PC-9 (cell line): ENCODE data around the gene CCNL2. TPM values are rescaled to one million over a fixed set of nuclear protein-coding genes. Genes with fewer than 3 reads are reported as not detected.

Experiments used
- BruUV-seq: library from RNA; stranded (reverse); fragments of 400-500 nt; replicated peaks from 2 replicates; lab custom pipeline; 2021; lab: Mats Ljungman, UMichigan
- CTCF ChIA-PET: fragments of 300-600 bp; sonication (Branson Sonifier 250); formaldehyde crosslinking; loops from one replicate; lab custom pipeline; 2022; ENCODE audit warnings: antibody characterized with exemption; lab: Charles Lee
- POLR2A ChIA-PET: fragments of 300-600 bp; sonication (Branson Sonifier 250); formaldehyde crosslinking; loops from one replicate; lab custom pipeline; 2022; ENCODE audit warnings: antibody characterized with exemption; ENCODE audit not compliant: unreplicated experiment; lab: Charles Lee
- DNase-seq, 2 experiments: peaks; one replicate each; pipeline versions ENCODE4 v3.0.0 to v3.0.0-alpha.2; 2015 to 2022; ENCODE audit warnings: mixed read lengths in 1 of 2
- H2AFZ ChIP-seq: fragments of 200-600 bp; sonication (generic); 2 replicates; pipeline ENCODE4 v1.8.1; 2017; ENCODE audit warnings: antibody characterized with exemption
- H3F3A ChIP-seq: fragments of 200-600 bp; sonication (generic); 2 replicates; pipeline ENCODE4 v1.8.1; 2017; ENCODE audit warnings: antibody characterized with exemption, mild to moderate bottlenecking, low read depth; ENCODE audit not compliant: insufficient read depth
- H3K27ac ChIP-seq: fragments of 200-600 bp; sonication (generic); 2 replicates; pipeline ENCODE4 v1.6.1; 2016; ENCODE audit warnings: mixed run types
- H3K27me3 ChIP-seq: fragments of 200-600 bp; sonication (generic); 2 replicates; pipeline ENCODE4 v1.6.1; 2016; ENCODE audit warnings: low read depth, mixed run types; ENCODE audit not compliant: insufficient read depth
- H3K36me3 ChIP-seq: fragments of 200-600 bp; sonication (generic); 2 replicates; pipeline ENCODE4 v1.6.1; 2016; ENCODE audit warnings: low read depth, mixed run types
- H3K4me1 ChIP-seq: fragments of 200-600 bp; sonication (generic); replicated peaks from 2 replicates; pipeline ENCODE4 v1.6.1; 2016; ENCODE audit warnings: mixed run types; ENCODE audit not compliant: insufficient read depth
- H3K4me2 ChIP-seq: fragments of 200-600 bp; sonication (generic); 2 replicates; pipeline ENCODE4 v1.6.1; 2017; ENCODE audit warnings: mixed run types
- H3K4me3 ChIP-seq: fragments of 200-600 bp; sonication (generic); 2 replicates; pipeline ENCODE4 v1.6.1; 2016; ENCODE audit warnings: mixed run types
- H3K79me2 ChIP-seq: fragments of 200-600 bp; sonication (generic); 2 replicates; pipeline ENCODE4 v1.6.1; 2017; ENCODE audit warnings: low read depth, mixed run types
- H3K9me2 ChIP-seq: fragments of 200-600 bp; sonication (generic); 2 replicates; pipeline ENCODE4 v1.8.1; 2017; ENCODE audit warnings: mild to moderate bottlenecking; ENCODE audit not compliant: insufficient read depth
- H3K9me3 ChIP-seq: fragments of 200-600 bp; sonication (generic); 2 replicates; pipeline ENCODE4 v1.8.1; 2016; ENCODE audit warnings: low read depth; ENCODE audit not compliant: insufficient read depth
- H4K20me1 ChIP-seq: fragments of 200-600 bp; sonication (generic); 2 replicates; pipeline ENCODE4 v1.8.1; 2017; ENCODE audit not compliant: insufficient read depth
- CTCF ChIP-seq: fragments of 200-600 bp; sonication (generic); conservative IDR thresholded peaks from 2 replicates; pipeline ENCODE4 v1.6.1; 2017; ENCODE audit warnings: mixed run types, antibody characterized with exemption, mild to moderate bottlenecking, moderate library complexity
- EZH2 ChIP-seq: fragments of 200-600 bp; sonication (generic); IDR thresholded peaks from 2 replicates; pipeline ENCODE4 v1.8.0; 2017; ENCODE audit warnings: antibody characterized with exemption, low read depth
- intact Hi-C: fragments of 100-400 bp; cut with micrococcal nuclease; formaldehyde crosslinking; loops from one replicate; pipeline ENCODE4 v1.10.0; 2022; ENCODE audit not compliant: unreplicated experiment
- total RNA-seq: library from RNA; stranded (reverse); gene quantifications from 2 replicates; pipeline ENCODE4 v1.2.3, GENCODE V29; 2021

The CCNL2 gene
- total RNA-seq, 1 experiment from 2014 or later: 162 TPM

- TF ChIP-seq CTCF (no peak), EZH2 (no peak)
- ChIA-PET CTCF (no interaction called here), POLR2A (interaction anchor here (0.6 kb wide), 1 partner anchor 15 kb away, joined by 4 read pairs; no protein-coding TSS in a partner anchor)
- H3K9me2 ChIP-seq: no peaks in the 10 kb centered on the region
- intact Hi-C loops: loop anchor here (10.0 kb wide), 1 partner anchor 91 kb away; the partner anchor contains the start of gene DVL1
- no peaks in the 10 kb centered on the region for H3K27me3 ChIP-seq
- H3K79me2 ChIP-seq: peaks cover 5% of the 10 kb centered on the region; the same call in 1 of the 2 replicates
- no peak within 1 kb of the TSS for H2AFZ ChIP-seq
- no peaks in the 10 kb centered on the region for H4K20me1 ChIP-seq
- peak within 1 kb of the TSS; percentile 69 for H3K4me3 ChIP-seq
- no peak within 1 kb of the TSS for H3K27ac ChIP-seq
- H3K36me3 ChIP-seq: no peaks in the 10 kb centered on the region
- BruUV-seq: no TSS peak
- H3F3A ChIP-seq: peaks cover 28% of the 10 kb centered on the region; the same call in 1 of the 2 replicates
- DNase-seq: peak in 1 of 2 experiments; percentile 78
- H3K4me1 ChIP-seq: peaks cover 57% of the 10 kb centered on the region
- H3K9me3 ChIP-seq: no peaks in the 10 kb centered on the region
- H3K4me2 ChIP-seq: peak within 1 kb of the TSS; percentile 85
Observed at GRCh38 chr1:1435106-1435903, 36.2 kb upstream of the CCNL2 start, which contains the start of gene VWA1. Gene VWA1, plus strand, starts transcription at chr1:1435690. Its CDS starts 59 bp downstream, at chr1:1435749.

GRCh38 chr1:1434824-1435105 is 35.6 kb upstream of the CCNL2 start:
- intact Hi-C loops: loop anchor here (10.0 kb wide), 1 partner anchor 90 kb away; the partner anchor contains the start of gene DVL1
- no peak for TF ChIP-seq EZH2
- TF ChIP-seq CTCF: no peak
- Histone ChIP-seq H4K20me1 (no peaks in the 10 kb centered on the region), H2AFZ (no peak overlapping the region), H3K4me1 (peaks cover 62% of the 10 kb centered on the region), H3K27ac (no peak overlapping the region), H3K4me3 (no peak overlapping the region), H3K9me2 (no peaks in the 10 kb centered on the region), H3K36me3 (no peaks in the 10 kb centered on the region), H3K27me3 (no peaks in the 10 kb centered on the region), H3F3A (peaks cover 32% of the 10 kb centered on the region; the same call in 1 of the 2 replicates), H3K79me2 (peaks cover 5% of the 10 kb centered on the region; the same call in 1 of the 2 replicates), H3K9me3 (no peaks in the 10 kb centered on the region), H3K4me2 (peak overlapping the region; percentile 85)
- BruUV-seq: no TSS peak
- POLR2A ChIA-PET: no interaction called here
- CTCF ChIA-PET: interaction anchor here (0.5 kb wide), 1 partner anchor 13 kb away, joined by 5 read pairs; no protein-coding TSS in a partner anchor
- no peak for DNase-seq

- H3K9me2 ChIP-seq: no peaks in the 10 kb centered on the region
- DNase-seq: peak in 1 of 2 experiments; percentile 24
- peaks cover 33% of the 10 kb centered on the region; the same call in 1 of the 2 replicates for H3F3A ChIP-seq
- no peaks in the 10 kb centered on the region for H3K9me3 ChIP-seq
- H3K4me2 ChIP-seq: peak overlapping the region; percentile 85
- ChIA-PET POLR2A (interaction anchor here (0.7 kb wide), 1 partner anchor 83 kb away, joined by 7 read pairs; no protein-coding TSS in a partner anchor), CTCF (interaction anchor here (0.5 kb wide), 1 partner anchor 14 kb away, joined by 5 read pairs; no protein-coding TSS in a partner anchor)
- no peaks in the 10 kb centered on the region for H4K20me1 ChIP-seq
- H3K79me2 ChIP-seq: peaks cover 5% of the 10 kb centered on the region; the same call in 1 of the 2 replicates
- no peak overlapping the region for H3K4me3 ChIP-seq
- BruUV-seq: no TSS peak
- no peak overlapping the region for H2AFZ ChIP-seq
- no peak for TF ChIP-seq CTCF
- TF ChIP-seq EZH2: no peak
- peak overlapping the region; percentile 86 for H3K27ac ChIP-seq
- H3K4me1 ChIP-seq: peaks cover 64% of the 10 kb centered on the region
- intact Hi-C loops: loop anchor here (10.0 kb wide), 1 partner anchor 89 kb away; the partner anchor contains the start of gene DVL1
- no peaks in the 10 kb centered on the region for H3K36me3 ChIP-seq
- H3K27me3 ChIP-seq: no peaks in the 10 kb centered on the region
Observed at GRCh38 chr1:1434131-1434823, 35.1 kb upstream of the CCNL2 start.
